ENCODE data around the gene THBS3. TPM values are rescaled to one million over a fixed set of nuclear protein-coding genes. Genes with fewer than 3 reads are reported as not detected.

The THBS3 gene
- total and polyA plus RNA-seq, 2 of the 13 experiments (the other 11 are each of a cell fraction or from before 2014, with no cell fraction given): 0.86 to 3.6 TPM

DNA sequence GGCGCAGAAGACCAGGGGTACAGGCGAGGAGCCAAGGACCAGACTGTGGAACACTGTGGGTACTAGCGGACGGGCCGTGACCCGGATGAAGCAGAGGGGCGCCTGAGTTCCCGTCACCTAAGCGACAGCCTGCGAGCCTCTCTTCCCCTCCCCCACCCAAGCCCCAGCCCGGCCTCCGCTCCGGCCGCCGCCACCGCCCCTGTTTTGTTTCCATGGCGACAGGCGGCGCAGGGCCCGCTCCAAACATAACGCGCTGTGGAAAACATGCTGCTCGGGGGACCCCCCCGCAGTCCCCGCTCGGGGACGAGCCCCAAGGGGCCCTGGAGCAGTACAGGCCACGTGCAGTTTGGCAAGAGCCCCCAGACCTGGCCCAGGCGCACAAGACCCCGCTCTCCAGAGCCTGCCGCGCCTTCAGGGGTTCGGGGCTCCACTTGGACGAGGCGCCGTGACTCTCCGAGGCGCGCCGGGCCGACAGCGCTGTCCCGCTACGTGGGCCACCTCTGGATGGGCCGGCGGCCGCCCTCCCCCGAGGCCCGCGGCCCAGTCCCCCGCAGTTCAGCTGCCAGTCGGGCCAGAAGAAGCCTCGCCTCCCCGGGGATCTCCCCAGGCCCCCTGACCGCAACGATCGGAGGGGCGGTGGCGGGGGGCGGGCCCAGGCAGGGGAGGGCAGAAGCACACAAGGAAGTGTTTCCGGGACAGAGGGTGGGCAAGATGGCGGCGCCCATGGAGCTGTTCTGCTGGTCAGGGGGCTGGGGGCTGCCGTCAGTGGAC lies 1.0 kb upstream of the THBS3 start, which contains the start of gene MTX1 (continued):
- TF ChIP-seq ZNF674 (CRISPR knock-in tag; IDR thresholded peaks at IDR 0.05; ENCODE audit: low read depth): no peak
- TF ChIP-seq ZNF256 (CRISPR knock-in tag; conservative IDR thresholded peaks at IDR 0.05): no peak
- TF ChIP-seq ZNF670 (CRISPR knock-in tag; IDR thresholded peaks at IDR 0.05; ENCODE audit: borderline replicate concordance): no peak
- peak; percentile 46; the same call in 1 of the 2 replicates for TF ChIP-seq ZNF776 (CRISPR knock-in tag; IDR thresholded peaks at IDR 0.05)
- no peak; the same call in 1 of the 2 replicates for TF ChIP-seq ZFP91 (CRISPR knock-in tag; IDR thresholded peaks at IDR 0.05; ENCODE audit: borderline replicate concordance)
- no peak for TF ChIP-seq NBN (conservative IDR thresholded peaks at IDR 0.05)
- TF ChIP-seq, protein P1, sequence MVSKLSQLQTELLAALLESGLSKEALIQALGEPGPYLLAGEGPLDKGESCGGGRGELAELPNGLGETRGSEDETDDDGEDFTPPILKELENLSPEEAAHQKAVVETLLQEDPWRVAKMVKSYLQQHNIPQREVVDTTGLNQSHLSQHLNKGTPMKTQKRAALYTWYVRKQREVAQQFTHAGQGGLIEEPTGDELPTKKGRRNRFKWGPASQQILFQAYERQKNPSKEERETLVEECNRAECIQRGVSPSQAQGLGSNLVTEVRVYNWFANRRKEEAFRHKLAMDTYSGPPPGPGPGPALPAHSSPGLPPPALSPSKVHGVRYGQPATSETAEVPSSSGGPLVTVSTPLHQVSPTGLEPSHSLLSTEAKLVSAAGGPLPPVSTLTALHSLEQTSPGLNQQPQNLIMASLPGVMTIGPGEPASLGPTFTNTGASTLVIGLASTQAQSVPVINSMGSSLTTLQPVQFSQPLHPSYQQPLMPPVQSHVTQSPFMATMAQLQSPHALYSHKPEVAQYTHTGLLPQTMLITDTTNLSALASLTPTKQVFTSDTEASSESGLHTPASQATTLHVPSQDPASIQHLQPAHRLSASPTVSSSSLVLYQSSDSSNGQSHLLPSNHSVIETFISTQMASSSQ (IDR thresholded peaks at IDR 0.05; ENCODE audit: low read depth): no peak
- TF ChIP-seq, protein P1 (CRISPR knock-in tag; IDR thresholded peaks at IDR 0.05; ENCODE audit: borderline replicate concordance): no peak
- TF ChIP-seq PCBP1 (IDR thresholded peaks at IDR 0.05; ENCODE audit: borderline replicate concordance, low read depth, low read length): no peak
- TF ChIP-seq NR2F2 (IDR thresholded peaks at IDR 0.05; ENCODE audit: borderline replicate concordance, low read depth): no peak
- no peak for TF ChIP-seq CENPX (CRISPR knock-in tag; IDR thresholded peaks at IDR 0.05)
- TF ChIP-seq HMG20B (CRISPR knock-in tag; conservative IDR thresholded peaks at IDR 0.05): no peak
- no peak for TF ChIP-seq SCMH1 (CRISPR knock-in tag; IDR thresholded peaks at IDR 0.05; ENCODE audit: borderline replicate concordance)
- 0 out of 2 replicates have a peak, but pooled peaks have one; percentile 34 for TF ChIP-seq BCL3 (CRISPR knock-in tag; IDR thresholded peaks at IDR 0.05)
- no peak for TF ChIP-seq ZNF564 (CRISPR knock-in tag; IDR thresholded peaks at IDR 0.05)
- no peak for TF ChIP-seq ZNF570 (CRISPR knock-in tag; IDR thresholded peaks at IDR 0.05; ENCODE audit: borderline replicate concordance)
- TF ChIP-seq MBNL3 (CRISPR knock-in tag; conservative IDR thresholded peaks at IDR 0.05): no peak
- TF ChIP-seq TMF1 (CRISPR knock-in tag; IDR thresholded peaks at IDR 0.05; ENCODE audit: low read depth): 0 out of 2 replicates have a peak, but pooled peaks have one; percentile 58
- TF ChIP-seq TEAD3 (CRISPR knock-in tag; optimal IDR thresholded peaks at IDR 0.05; ENCODE audit: borderline replicate concordance): no peak
- TF ChIP-seq ZSCAN20 (CRISPR knock-in tag; IDR thresholded peaks at IDR 0.05; ENCODE audit: borderline replicate concordance): no peak
- TF ChIP-seq ZMYM4 (CRISPR knock-in tag; IDR thresholded peaks at IDR 0.05): no peak
